ENCODE results near the gene COPG2. TPM values are rescaled to one million over a fixed set of nuclear protein-coding genes. Genes with fewer than 3 reads are reported as not detected.

COPG2 gene
- 12.5 to 14.7 TPM (median 14.3 TPM) in 5 replicates for total RNA-seq (2022; extraction: Qiagen RNA extraction)

GRCh38 chr7:130668258-130669084 is at the start of gene COPG2:
Gene COPG2 (minus strand): TSS chr7:130668748. CDS start chr7:130668668, 80 bp downstream.

GRCh38 chr7:130491841-130492522 is 176.6 kb downstream of the COPG2 start, which contains the start of gene MEST:
Gene MEST (plus strand): TSS chr7:130492085. CDS start chr7:130492314, 229 bp downstream.

Other genes with a start within 250 kb of the COPG2 start
- gene CEP41, start 227.7 kb downstream of the COPG2 start, total RNA-seq (2022; extraction: Qiagen RNA extraction), result 11.9 to 13.6 TPM (median 13.0 TPM) in 5 replicates
- 36.1 to 44.5 TPM (median 42.4 TPM) in 5 replicates for gene MEST, start 176.7 kb downstream of the COPG2 start, total RNA-seq (2022; extraction: Qiagen RNA extraction)
- not detected in 5 replicates for gene TSGA13, start 17.8 kb upstream of the COPG2 start, total RNA-seq (2022; extraction: Qiagen RNA extraction)
- 0.02 to 0.05 TPM in 2 of 5 replicates, not detected in the others for gene KLF14, start 65.5 kb upstream of the COPG2 start, total RNA-seq (2022; extraction: Qiagen RNA extraction)